Measurements from ENCODE around the gene STXBP3.

- TF ChIP-seq CTCF (conservative IDR thresholded peaks at IDR 0.05 in 1 of 2, IDR thresholded peaks at IDR 0.05 in 1 of 2; ENCODE audit: extremely low read depth in 1 of 2, insufficient read depth in 1 of 2, low read depth in 1 of 2, low read length in 2 of 2), result no peak
- no peak for TF ChIP-seq EZH2 (IDR thresholded peaks at IDR 0.05; ENCODE audit: borderline replicate concordance, low read length)
Observed at GRCh38 chr1:108715932-108716331, 30.5 kb upstream of the STXBP3 start.
